ENCODE results near the gene VEGFC. TPM values are rescaled to one million over a fixed set of nuclear protein-coding genes. Genes with fewer than 3 reads are reported as not detected.

VEGFC gene
- total RNA-seq, 6 experiments from 2014 or later: 1.4 to 3.1 (median 2.0) TPM

- H3K27ac ChIP-seq: no peak overlapping the region
- H3K9me3 ChIP-seq: no peaks in the 10 kb centered on the region
- 0% methylated on average over 2 of the region's 2 CpGs for WGBS (ENCODE audit: insufficient coverage, low coverage, low lambda C conversion rate, missing lambda C conversion rate)
- no peaks in the 10 kb centered on the region for H3K4me1 ChIP-seq
- no peaks in the 10 kb centered on the region for H3K36me3 ChIP-seq
- ATAC-seq (no peak), DNase-seq (no peak)
- TF ChIP-seq POLR2A (IDR thresholded peaks at IDR 0.05): no peak
- TF ChIP-seq CTCF (IDR thresholded peaks at IDR 0.05): no peak
- no peaks in the 10 kb centered on the region for H3K27me3 ChIP-seq
- no peak overlapping the region for H3K4me3 ChIP-seq
- intact Hi-C loops (cut with DNase I): no loop called here
Measured at GRCh38 chr4:176800891-176801534, 8.3 kb upstream of the VEGFC start.

GRCh38 chr4:176799653-176800052, 6.9 kb upstream of the VEGFC start:
- no peak overlapping the region for H3K27ac ChIP-seq
- 33% methylated on average over 2 of the region's 2 CpGs for WGBS (ENCODE audit: insufficient coverage, low coverage, low lambda C conversion rate, missing lambda C conversion rate)
- no peaks in the 10 kb centered on the region for H3K27me3 ChIP-seq
- intact Hi-C loops (cut with DNase I): no loop called here
- no peak for DNase-seq
- H3K9me3 ChIP-seq: no peaks in the 10 kb centered on the region
- H3K36me3 ChIP-seq: no peaks in the 10 kb centered on the region
- no peak for ATAC-seq
- H3K4me1 ChIP-seq: no peaks in the 10 kb centered on the region
- H3K4me3 ChIP-seq: no peak overlapping the region
- TF ChIP-seq POLR2A (IDR thresholded peaks at IDR 0.05) (no peak), CTCF (IDR thresholded peaks at IDR 0.05) (no peak)

- H3K27me3 ChIP-seq: no peaks in the 10 kb centered on the region
- intact Hi-C loops (cut with DNase I): no loop called here
- H3K36me3 ChIP-seq: no peaks in the 10 kb centered on the region
- ATAC-seq (no peak), DNase-seq (no peak)
- no peak for TF ChIP-seq POLR2A (IDR thresholded peaks at IDR 0.05)
- no peak overlapping the region for H3K4me3 ChIP-seq
- H3K27ac ChIP-seq: no peak overlapping the region
- 29% methylated on average over 1 of the region's 1 CpG for WGBS (ENCODE audit: insufficient coverage, low coverage, low lambda C conversion rate, missing lambda C conversion rate)
- H3K4me1 ChIP-seq: no peaks in the 10 kb centered on the region
- H3K9me3 ChIP-seq: no peaks in the 10 kb centered on the region
Measured at GRCh38 chr4:176798540-176798939, 5.8 kb upstream of the VEGFC start.

- DNase-seq (no peak), ATAC-seq (no peak)
- WGBS (ENCODE audit: insufficient coverage, low coverage, low lambda C conversion rate, missing lambda C conversion rate): 56% methylated on average over 1 of the region's 1 CpG
- Histone ChIP-seq H3K36me3 (no peaks in the 10 kb centered on the region), H3K4me3 (no peak overlapping the region), H3K4me1 (peaks cover 0 to 9% (median 0%) of the 10 kb centered on the region in 4 donors), H3K9me3 (no peaks in the 10 kb centered on the region), H3K27me3 (peaks cover 0 to 4% of the 10 kb centered on the region in 2 donors), H3K27ac (no peak overlapping the region)
- intact Hi-C loops (cut with DNase I): no loop called here
- no peak for TF ChIP-seq POLR2A (IDR thresholded peaks at IDR 0.05)
- no peak for TF ChIP-seq CTCF (IDR thresholded peaks at IDR 0.05)
Measured at GRCh38 chr4:176795441-176795840, 2.7 kb upstream of the VEGFC start.

GRCh38 chr4:176794651-176795050, 1.9 kb upstream of the VEGFC start:
- no peaks in the 10 kb centered on the region for H3K36me3 ChIP-seq
- no peak overlapping the region for H3K27ac ChIP-seq
- peaks cover 3 to 4% of the 10 kb centered on the region in 2 donors for H3K27me3 ChIP-seq
- 67% methylated on average over 1 of the region's 1 CpG for WGBS (ENCODE audit: insufficient coverage, low coverage, low lambda C conversion rate, missing lambda C conversion rate)
- H3K4me1 ChIP-seq: peaks cover 0 to 9% (median 0%) of the 10 kb centered on the region in 4 donors
- H3K4me3 ChIP-seq: no peak overlapping the region
- intact Hi-C loops (cut with DNase I): no loop called here
- no peak for DNase-seq
- no peaks in the 10 kb centered on the region for H3K9me3 ChIP-seq
- ATAC-seq: no peak
- TF ChIP-seq CTCF (IDR thresholded peaks at IDR 0.05) (no peak), POLR2A (IDR thresholded peaks at IDR 0.05) (no peak)
